WI38 (cell line): Measurements from ENCODE around the gene EFNA1.

Experiments used
- H3K4me3 ChIP-seq: 2 replicates; pipeline ENCODE4 v1.5.1; 2011; ENCODE audit warnings: low read depth, mild to moderate bottlenecking, control low read depth, low read length
- TF ChIP-seq, protein P1 (sequence below): IDR thresholded peaks from 2 replicates; pipeline ENCODE4 v1.5.1; 2012; ENCODE audit warnings: low read depth, mild to moderate bottlenecking, control low read depth, low read length

The EFNA1 gene

GRCh38 chr1:155175281-155175926 lies 47.7 kb downstream of the EFNA1 start:
- TF ChIP-seq, protein P1, sequence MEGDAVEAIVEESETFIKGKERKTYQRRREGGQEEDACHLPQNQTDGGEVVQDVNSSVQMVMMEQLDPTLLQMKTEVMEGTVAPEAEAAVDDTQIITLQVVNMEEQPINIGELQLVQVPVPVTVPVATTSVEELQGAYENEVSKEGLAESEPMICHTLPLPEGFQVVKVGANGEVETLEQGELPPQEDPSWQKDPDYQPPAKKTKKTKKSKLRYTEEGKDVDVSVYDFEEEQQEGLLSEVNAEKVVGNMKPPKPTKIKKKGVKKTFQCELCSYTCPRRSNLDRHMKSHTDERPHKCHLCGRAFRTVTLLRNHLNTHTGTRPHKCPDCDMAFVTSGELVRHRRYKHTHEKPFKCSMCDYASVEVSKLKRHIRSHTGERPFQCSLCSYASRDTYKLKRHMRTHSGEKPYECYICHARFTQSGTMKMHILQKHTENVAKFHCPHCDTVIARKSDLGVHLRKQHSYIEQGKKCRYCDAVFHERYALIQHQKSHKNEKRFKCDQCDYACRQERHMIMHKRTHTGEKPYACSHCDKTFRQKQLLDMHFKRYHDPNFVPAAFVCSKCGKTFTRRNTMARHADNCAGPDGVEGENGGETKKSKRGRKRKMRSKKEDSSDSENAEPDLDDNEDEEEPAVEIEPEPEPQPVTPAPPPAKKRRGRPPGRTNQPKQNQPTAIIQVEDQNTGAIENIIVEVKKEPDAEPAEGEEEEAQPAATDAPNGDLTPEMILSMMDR: no peak
- peak overlapping the region; percentile 76; the same call in 1 of the 2 replicates for H3K4me3 ChIP-seq

- H3K4me3 ChIP-seq: no peak overlapping the region
These were observed 48.3 kb downstream of the EFNA1 start for GRCh38 chr1:155175927-155176371.

DNA sequence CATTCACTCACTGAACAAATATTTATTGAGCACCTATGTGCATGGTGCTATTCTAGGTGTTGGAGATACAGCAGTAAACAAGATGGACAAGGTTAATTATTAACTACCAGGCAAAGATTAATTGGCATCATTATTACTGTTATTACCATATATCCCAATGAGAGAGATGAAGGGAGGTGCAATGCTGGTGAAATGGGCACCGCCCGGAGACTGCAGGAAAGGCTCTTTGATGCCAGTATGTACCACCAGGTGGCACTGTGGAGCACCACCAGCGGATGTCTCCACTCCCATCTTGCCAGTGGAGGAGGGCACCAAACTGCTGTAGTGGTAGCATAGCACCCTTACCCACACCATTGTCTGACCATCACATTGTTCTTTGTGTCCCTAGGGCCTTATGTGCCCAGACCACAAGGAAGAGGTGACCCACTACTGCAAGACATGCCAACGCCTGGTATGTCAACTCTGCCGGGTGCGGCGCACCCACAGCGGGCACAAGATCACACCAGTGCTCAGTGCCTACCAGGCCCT lies 48.9 kb downstream of the EFNA1 start:
- TF ChIP-seq, protein P1: peak; percentile 82
- H3K4me3 ChIP-seq: no peak overlapping the region

More at GRCh38 chr1:155175927-155176371, 48.3 kb downstream of the EFNA1 start:
- TF ChIP-seq, protein P1: no peak

GRCh38 chr1:155177192-155177917 lies 49.7 kb downstream of the EFNA1 start:
- no peak overlapping the region for H3K4me3 ChIP-seq
- TF ChIP-seq, protein P1: no peak

DNA sequence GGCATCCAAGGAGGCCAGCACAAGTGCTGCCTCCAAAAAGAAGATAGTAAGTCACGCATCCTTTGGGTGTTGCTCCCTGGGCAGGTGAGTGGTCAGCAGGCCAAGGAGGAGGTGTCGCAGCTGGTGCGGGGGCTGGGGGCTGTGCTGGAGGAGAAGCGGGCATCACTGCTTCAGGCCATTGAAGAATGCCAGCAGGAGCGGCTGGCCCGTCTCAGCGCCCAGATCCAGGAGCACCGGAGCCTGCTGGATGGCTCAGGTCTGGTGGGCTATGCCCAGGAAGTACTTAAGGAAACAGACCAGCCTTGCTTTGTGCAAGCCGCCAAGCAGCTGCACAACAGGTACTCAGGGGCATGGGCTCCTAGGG lies 50.2 kb downstream of the EFNA1 start:
- H3K4me3 ChIP-seq: no peak overlapping the region
- TF ChIP-seq, protein P1: no peak

- H3K4me3 ChIP-seq: no peak overlapping the region
- TF ChIP-seq, protein P1: no peak
These were observed 50.9 kb downstream of the EFNA1 start for GRCh38 chr1:155178441-155179111.
